ENCODE measurements around the gene CD79A.

Gene CD79A

DNA sequence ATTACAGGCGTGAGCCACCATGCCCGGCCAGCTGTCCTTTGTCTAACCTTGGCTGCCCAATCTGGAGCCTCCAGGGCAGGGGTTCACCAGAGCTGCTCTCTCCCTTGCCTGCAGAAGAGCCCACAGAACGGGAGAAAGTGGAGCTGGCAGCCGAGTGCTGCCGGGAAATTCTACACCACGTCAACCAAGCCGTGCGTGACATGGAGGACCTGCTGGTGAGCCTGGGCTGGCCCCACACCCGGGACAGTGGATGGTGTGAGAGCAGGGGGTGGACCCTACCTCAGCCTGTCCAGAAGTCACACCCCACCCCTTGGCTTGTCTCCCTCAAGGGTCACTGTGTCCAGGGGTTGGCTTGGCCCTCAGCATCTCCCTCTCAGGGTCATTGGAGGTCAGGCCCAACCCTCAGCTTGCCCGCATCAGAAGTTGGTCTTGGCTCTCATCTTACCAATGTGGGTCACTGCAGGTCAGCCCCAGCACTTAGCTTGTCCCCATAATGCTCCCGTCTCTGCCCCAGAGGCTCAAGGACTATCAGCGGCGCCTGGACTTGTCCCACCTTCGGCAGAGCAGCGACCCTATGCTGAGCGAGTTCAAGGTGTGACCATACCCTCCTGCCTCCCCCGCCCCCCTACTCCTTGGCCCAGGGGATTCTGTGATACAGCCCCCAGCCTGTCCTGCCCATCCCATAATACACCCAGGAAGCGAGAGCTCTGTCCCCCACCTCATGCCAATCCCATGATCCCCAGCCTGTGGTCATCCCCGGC, 26.3 kb downstream of the CD79A start:
- H3K27ac ChIP-seq = peak overlapping the region; percentile 78
- TF ChIP-seq ZFX (IDR thresholded peaks at IDR 0.05; ENCODE audit: borderline replicate concordance) = no peak
- TF ChIP-seq, protein P1, sequence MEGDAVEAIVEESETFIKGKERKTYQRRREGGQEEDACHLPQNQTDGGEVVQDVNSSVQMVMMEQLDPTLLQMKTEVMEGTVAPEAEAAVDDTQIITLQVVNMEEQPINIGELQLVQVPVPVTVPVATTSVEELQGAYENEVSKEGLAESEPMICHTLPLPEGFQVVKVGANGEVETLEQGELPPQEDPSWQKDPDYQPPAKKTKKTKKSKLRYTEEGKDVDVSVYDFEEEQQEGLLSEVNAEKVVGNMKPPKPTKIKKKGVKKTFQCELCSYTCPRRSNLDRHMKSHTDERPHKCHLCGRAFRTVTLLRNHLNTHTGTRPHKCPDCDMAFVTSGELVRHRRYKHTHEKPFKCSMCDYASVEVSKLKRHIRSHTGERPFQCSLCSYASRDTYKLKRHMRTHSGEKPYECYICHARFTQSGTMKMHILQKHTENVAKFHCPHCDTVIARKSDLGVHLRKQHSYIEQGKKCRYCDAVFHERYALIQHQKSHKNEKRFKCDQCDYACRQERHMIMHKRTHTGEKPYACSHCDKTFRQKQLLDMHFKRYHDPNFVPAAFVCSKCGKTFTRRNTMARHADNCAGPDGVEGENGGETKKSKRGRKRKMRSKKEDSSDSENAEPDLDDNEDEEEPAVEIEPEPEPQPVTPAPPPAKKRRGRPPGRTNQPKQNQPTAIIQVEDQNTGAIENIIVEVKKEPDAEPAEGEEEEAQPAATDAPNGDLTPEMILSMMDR (IDR thresholded peaks at IDR 0.05) = no peak

DNA sequence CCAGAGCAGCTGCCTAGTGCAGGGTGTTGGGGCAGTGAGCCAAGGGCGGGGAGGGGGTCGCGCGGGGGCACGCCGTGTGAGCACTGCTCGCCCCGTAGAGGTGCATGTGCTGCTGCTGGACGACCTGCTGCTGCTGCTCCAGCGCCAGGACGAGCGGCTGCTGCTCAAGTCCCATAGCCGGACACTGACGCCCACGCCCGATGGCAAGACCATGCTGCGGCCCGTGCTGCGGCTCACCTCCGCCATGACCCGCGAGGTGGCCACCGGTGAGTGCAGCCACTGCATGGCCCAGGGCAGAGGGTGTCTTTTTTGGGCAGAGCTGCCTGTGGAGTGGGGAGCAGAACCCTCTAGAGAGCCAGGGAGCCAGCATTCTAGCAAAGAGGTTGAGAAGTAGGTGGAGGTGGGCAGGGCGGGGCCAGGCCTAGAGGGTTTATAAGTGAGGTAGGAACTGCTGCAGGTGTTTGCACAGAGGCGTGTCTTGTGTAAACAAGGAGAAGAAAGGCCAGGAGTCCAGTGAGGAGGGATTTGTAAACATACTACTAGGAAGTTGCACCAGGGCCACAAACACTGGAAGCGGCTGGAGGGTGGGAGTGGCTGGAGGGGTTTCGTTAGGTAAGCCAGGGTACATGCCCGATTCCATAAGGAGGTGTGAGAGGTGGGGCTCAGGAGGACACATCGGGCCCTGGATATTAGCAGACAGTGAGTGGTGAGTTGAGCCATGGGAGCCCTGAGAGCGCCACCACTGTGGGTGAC, 27.2 kb downstream of the CD79A start:
- TF ChIP-seq, protein P1 (IDR thresholded peaks at IDR 0.05) = no peak
- TF ChIP-seq ZFX (IDR thresholded peaks at IDR 0.05; ENCODE audit: borderline replicate concordance) = no peak
- peak overlapping the region; percentile 78 for H3K27ac ChIP-seq

DNA sequence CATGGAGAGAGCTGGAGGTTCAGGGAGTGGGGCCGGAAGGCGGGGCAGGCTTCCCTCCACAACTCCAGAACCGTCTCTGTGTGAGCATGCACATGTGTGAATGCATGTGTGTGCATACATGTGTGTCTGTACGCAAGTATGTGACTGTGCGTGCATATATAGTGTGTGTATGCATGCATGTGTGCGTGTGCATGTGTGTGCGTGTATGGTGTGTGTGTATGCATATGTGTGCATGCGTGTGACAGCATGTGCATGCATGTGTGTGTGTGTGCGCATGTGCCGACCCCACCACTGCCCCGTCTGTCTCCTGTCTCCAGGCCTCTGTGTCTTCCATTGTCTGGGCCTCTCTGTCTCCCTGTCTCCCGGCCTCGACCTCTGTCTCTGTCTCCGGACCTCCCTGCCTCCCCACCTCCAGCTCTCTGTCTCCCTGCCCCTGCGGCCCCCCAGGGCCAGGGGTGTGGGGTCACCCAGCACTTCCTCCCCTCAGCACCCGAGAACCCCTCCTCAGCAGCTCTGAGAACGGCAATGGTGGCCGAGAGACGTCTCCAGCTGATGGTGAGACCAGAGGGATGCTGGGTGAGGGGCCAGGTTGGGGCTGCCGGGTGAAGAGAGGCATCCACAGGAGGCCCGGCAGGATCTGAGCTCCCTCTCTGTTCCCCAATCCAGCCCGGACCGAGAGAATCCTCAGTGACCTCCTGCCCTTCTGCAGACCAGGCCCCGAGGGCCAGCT, 28.4 kb downstream of the CD79A start:
- no peak for TF ChIP-seq ZFX (IDR thresholded peaks at IDR 0.05; ENCODE audit: borderline replicate concordance)
- TF ChIP-seq, protein P1 (IDR thresholded peaks at IDR 0.05) = no peak
- H3K27ac ChIP-seq = peak overlapping the region; percentile 78

DNA sequence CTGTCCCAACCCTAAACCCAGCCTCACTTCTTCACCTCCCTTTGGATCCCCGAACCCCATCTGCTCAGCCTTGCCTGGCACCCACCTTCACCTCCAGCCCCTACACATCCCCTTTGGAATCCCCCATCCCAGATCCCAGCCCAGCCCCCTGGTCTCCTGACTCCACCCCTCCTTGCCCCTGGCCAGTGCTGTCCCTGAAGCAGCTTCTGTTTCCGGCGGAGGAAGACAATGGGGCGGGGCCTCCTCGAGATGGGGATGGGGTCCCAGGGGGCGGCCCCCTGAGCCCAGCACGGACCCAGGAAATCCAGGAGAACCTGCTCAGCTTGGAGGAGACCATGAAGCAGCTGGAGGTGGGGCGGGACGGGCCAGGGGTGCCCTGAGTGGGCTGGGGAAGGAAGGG, 29.2 kb downstream of the CD79A start:
- no peak for TF ChIP-seq ZFX (IDR thresholded peaks at IDR 0.05; ENCODE audit: borderline replicate concordance)
- TF ChIP-seq, protein P1 (IDR thresholded peaks at IDR 0.05) = no peak

DNA sequence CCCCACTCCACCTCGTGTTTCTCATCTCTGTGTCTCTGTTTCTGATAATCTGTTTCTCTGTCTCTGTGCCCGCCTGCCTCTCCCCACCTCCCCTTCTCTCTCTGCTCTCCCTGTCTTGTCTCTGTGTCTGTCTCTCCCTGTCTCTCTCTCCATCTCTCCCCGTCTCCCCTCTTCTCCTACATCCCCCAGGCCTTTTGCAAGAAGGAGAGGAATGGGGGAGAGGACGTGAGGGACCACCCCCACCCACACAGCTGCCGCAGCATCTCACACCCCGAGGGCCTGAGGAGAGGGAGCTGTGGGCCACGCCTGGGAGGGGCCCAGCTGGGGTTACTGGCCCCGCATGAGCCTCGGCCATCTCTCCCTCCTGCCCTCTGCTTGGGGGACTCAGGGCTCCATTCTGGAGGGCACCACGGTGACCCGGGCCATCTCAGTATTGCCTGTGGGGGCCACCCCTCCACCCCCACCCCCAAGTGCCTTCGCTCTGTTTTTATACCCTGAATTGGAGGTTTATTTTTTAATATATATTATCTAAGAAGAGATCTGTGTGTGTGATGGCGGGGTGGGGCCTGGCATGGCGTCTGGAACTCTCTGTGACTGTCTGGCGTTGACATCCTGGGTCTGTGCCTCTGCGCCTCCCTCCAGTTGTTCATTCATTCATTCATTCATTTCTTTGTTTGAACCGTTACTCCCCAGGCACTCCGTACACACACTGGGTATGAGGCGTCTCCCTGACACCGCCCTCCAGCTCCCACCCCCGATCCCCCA, 30.0 kb downstream of the CD79A start:
- peak overlapping the region; percentile 78 for H3K27ac ChIP-seq
- TF ChIP-seq, protein P1 (IDR thresholded peaks at IDR 0.05) = no peak
- TF ChIP-seq ZFX (IDR thresholded peaks at IDR 0.05; ENCODE audit: borderline replicate concordance) = no peak

More for the DNA sequence above, 29.2 kb downstream of the CD79A start:
- peak overlapping the region; percentile 78 for H3K27ac ChIP-seq

DNA sequence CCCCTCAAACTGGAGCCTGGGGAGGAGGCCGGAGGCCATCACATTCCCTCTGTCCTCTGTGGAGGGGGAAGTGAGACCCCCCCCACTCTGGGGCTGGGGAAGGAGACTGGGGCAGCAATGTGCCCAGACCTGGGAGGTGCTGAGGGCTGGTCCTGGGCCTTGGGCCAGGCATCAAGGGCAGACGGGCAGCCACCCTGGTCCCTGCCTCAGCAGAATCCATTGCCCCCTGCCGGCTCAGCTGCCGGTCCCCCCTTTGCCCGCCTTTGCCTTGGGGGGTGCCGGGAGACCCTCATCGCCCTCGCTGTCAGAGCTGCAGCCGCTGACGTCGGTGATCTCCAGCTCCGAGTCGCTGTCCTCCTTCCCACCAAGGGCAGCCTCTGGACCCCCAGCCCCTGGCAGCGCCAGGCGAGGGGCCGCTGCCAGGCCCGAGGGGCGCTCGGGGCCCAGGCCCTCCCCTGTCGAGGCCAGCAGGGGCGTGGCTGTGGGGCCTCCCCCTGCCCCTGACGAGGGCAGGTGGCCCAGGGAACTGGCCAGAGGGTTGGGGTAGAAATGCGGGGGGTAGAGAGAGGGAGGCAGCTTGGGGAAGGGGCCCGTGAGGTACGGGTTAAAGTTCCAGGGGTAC, 31.0 kb downstream of the CD79A start:
- TF ChIP-seq, protein P1 (IDR thresholded peaks at IDR 0.05) = no peak
- TF ChIP-seq ZFX (IDR thresholded peaks at IDR 0.05; ENCODE audit: borderline replicate concordance) = no peak
- H3K27ac ChIP-seq = no peak overlapping the region
